GM21381 (cell line): ENCODE measurements around the gene BPTF.
"Not testable (repeated sequence)": the region's sequence is repeated elsewhere in the genome, so short reads cannot be mapped to it uniquely, and the experiment has no call there.

Experiments
- ATAC-seq: cut with Tn5 transposase; IDR thresholded peaks from one replicate; pipeline ENCODE4 v1.9.1; 2021; ENCODE audit warnings: mild to moderate bottlenecking, moderate library complexity; ENCODE audit not compliant: unreplicated experiment

BPTF gene

GRCh38 chr17:68006797-68007196 is 181.5 kb downstream of the BPTF start:
- ATAC-seq: no peak

- ATAC-seq: peak; percentile 75
Observed at GRCh38 chr17:68011199-68011665, 185.9 kb downstream of the BPTF start.

GRCh38 chr17:68013385-68013784 is 188.1 kb downstream of the BPTF start:
- no peak for ATAC-seq

- no peak for ATAC-seq
Observed at GRCh38 chr17:68015081-68015723, 189.9 kb downstream of the BPTF start.

- ATAC-seq: no peak
Observed at GRCh38 chr17:68016838-68017237, 191.5 kb downstream of the BPTF start.

- not testable (repeated sequence) for ATAC-seq
Observed at GRCh38 chr17:68018493-68018892, 193.2 kb downstream of the BPTF start.

- no peak for ATAC-seq
Observed at GRCh38 chr17:68019336-68019674, 194.0 kb downstream of the BPTF start.

- ATAC-seq: peak; percentile 95
Observed at GRCh38 chr17:68019675-68020408, 194.5 kb downstream of the BPTF start.

GRCh38 chr17:68020409-68020756 is 195.1 kb downstream of the BPTF start:
- peak; percentile 18 for ATAC-seq

- not testable (repeated sequence) for ATAC-seq
Observed at GRCh38 chr17:68020791-68021190, 195.5 kb downstream of the BPTF start.

- ATAC-seq: no peak
Observed at GRCh38 chr17:68021963-68022362, 196.7 kb downstream of the BPTF start.

GRCh38 chr17:68022547-68022946 is 197.2 kb downstream of the BPTF start:
- ATAC-seq: not testable (repeated sequence)

GRCh38 chr17:68029512-68030215 is 204.4 kb downstream of the BPTF start:
- ATAC-seq: no peak
